NCI-H1417 (cell line): ENCODE results near the gene LRIG2.
"Not testable (repeated sequence)": the region's sequence is repeated elsewhere in the genome, so short reads cannot be mapped to it uniquely, and the experiment has no call there.

Experiments used
- DNase-seq, 3 experiments: peaks; one replicate each; lab custom pipeline; 2025; lab: John Stamatoyannopoulos, UW

Gene LRIG2

GRCh38 chr1:113129529-113130185, 56.7 kb downstream of the LRIG2 start:
- no peak for DNase-seq

- no peak for DNase-seq
These were observed 60.0 kb downstream of the LRIG2 start for GRCh38 chr1:113133038-113133437.

- DNase-seq, result no peak
These were observed 60.8 kb downstream of the LRIG2 start for GRCh38 chr1:113133759-113134158.

GRCh38 chr1:113135460-113135859, 62.5 kb downstream of the LRIG2 start:
- no peak for DNase-seq

GRCh38 chr1:113136476-113136875, 63.5 kb downstream of the LRIG2 start:
- DNase-seq, result no peak

- DNase-seq, result no peak
These were observed 64.6 kb downstream of the LRIG2 start for GRCh38 chr1:113137563-113137962.

GRCh38 chr1:113138778-113139177, 65.8 kb downstream of the LRIG2 start:
- no peak for DNase-seq

- DNase-seq, result no peak
These were observed 67.2 kb downstream of the LRIG2 start for GRCh38 chr1:113140176-113140575.

GRCh38 chr1:113140588-113141446, 67.8 kb downstream of the LRIG2 start:
- peak; percentile 50 to 80 (median 72) for DNase-seq

GRCh38 chr1:113141650-113142473, 68.9 kb downstream of the LRIG2 start:
- no peak for DNase-seq

GRCh38 chr1:113142791-113143190, 69.8 kb downstream of the LRIG2 start:
- DNase-seq, result no peak

GRCh38 chr1:113146242-113147072, 73.5 kb downstream of the LRIG2 start:
- DNase-seq, result no peak

GRCh38 chr1:113147073-113147625, 74.2 kb downstream of the LRIG2 start:
- DNase-seq, result no peak

GRCh38 chr1:113147826-113148225, 74.8 kb downstream of the LRIG2 start:
- DNase-seq, result no peak

- not testable (repeated sequence) for DNase-seq
These were observed 77.5 kb downstream of the LRIG2 start for GRCh38 chr1:113150494-113150893.

- DNase-seq, result no peak
These were observed 80.3 kb downstream of the LRIG2 start for GRCh38 chr1:113153116-113153803.

GRCh38 chr1:113156368-113156767, 83.4 kb downstream of the LRIG2 start:
- no peak for DNase-seq

- DNase-seq, result not testable (repeated sequence)
These were observed 85.7 kb downstream of the LRIG2 start for GRCh38 chr1:113158743-113159142.

GRCh38 chr1:113166473-113166872, 93.5 kb downstream of the LRIG2 start:
- peak in 1 of 3 experiments; percentile 8 for DNase-seq

- no peak for DNase-seq
These were observed 95.9 kb downstream of the LRIG2 start for GRCh38 chr1:113168946-113169345.

- DNase-seq, result no peak
These were observed 96.6 kb downstream of the LRIG2 start for GRCh38 chr1:113169591-113169990.
